HG03521 (cell line): Measurements from ENCODE around the gene KCNA5.

Experiments
- ATAC-seq: cut with Tn5 transposase; IDR thresholded peaks from one replicate; pipeline ENCODE4 v1.9.1; 2021; ENCODE audit warnings: mild to moderate bottlenecking, moderate library complexity; ENCODE audit not compliant: unreplicated experiment

Gene KCNA5

DNA sequence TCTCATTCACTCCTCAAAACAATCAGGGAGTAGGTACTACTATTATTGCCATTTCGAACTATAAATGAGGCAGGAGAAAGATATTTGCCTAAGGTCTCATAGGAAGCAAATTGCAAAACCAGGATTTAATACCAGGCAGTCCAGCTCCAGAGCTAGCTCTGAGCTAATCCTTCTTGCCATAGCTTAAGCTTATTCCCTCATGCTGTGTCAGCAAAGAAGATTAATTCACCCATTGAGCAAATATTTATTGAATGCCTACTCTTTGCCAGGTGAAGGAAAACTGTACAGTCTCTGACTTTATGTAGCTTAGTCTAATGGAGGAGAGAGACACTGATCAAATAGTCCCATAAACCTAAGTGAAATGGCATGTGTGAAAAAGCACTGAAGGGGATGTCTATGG is 19.5 kb downstream of the KCNA5 start:
- no peak for ATAC-seq

DNA sequence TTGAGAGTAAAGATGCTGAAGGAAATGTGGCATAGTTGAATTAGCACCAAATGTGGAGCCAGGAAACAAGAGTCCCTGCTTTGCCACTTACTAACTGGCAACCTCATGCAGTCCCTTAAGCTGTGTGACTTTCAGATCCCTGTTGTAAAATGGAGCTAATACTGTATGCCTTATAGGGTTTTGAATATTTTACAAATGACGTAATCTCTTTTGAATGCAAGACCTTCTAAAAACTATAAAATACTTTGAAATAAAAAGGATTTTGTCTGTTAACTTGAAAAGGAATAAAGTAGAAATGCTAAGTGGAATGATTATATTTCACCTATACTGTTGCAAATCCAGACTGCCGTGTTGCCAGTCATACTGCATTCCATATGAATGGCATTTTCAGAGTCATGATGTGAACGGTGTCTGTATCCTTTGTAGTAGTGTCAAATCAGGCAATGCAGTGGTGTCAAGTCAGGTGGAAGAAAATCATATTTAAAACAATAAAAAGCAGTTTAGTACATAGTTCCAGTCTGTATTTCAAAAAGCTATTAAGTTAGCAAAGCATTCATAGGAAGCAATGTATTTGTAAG is 21.3 kb downstream of the KCNA5 start:
- ATAC-seq: no peak

DNA sequence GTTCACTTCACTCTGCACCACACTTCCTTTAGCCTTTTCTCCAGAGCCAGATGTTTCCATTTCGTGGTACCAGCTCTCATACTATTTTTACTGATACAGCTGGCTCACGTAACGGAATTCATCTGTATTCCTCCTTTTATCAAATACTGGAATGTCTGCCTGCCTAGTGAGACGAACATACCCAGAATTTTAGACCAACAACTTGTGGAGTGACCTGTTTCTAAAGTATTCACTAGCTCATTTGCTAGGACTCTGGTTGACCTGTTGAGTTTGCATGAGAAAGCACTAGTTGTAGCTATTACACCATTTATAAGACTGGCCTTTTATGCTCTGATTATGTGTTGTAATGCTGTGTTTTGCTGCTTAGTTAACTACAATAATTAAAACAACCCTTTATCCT is 22.6 kb downstream of the KCNA5 start:
- no peak for ATAC-seq

DNA sequence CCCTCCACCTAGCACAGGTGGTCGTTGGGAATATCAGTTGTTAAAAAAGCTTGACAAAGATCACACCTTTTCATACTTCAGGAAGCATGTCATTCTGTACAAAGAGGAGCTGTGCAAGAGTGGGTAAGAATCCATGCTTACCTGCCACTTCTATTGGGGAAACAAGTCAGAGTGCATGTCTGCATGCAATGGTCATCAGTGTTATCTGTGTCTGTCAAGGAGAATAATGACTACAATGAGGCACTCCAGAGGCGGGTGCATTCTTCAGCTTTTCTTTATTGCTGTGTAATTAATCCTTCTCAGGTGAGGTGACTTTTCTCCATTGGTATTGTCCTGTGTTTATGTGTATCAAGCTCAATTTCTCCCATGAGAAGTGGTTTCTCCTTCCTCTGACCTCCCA is 24.4 kb downstream of the KCNA5 start:
- ATAC-seq: no peak

DNA sequence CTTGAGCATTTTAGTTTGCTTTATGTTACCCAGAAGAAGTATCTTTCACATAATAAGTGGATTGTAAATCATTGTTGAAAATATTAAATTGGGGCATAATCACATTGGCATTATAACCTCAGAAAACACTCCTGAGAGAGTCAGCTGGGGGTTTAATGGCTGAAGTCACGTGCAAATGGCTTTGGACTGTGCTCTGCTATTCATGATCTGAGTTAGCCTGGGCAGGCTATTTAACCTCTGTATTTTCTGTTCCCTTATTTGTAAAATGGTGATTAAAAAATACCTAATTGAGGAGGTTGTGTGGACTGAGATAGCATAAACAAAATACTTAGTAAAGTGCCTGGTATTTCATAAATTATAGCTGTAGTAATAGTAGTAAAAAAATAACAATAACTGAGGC is 24.9 kb downstream of the KCNA5 start:
- ATAC-seq: no peak

DNA sequence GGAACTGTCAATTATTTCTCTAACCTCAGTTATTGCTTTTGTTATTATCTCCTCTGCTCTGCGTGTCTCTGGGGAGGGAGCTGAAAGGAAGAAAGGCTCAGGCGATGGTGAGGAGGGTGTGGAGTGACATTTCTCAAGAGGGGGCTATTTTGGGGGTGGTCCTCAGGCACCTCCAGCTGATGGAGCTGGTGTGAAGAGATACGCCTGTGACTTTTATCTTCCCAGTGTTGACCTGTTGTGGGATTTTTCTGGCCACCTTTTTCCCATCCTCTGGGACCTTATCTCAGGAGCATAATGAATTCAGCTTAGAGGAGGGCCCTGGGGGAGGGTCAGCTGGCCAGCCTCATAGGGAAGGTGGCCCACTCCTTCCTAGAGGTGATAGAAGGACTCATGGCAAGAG is 26.4 kb downstream of the KCNA5 start:
- ATAC-seq: no peak

DNA sequence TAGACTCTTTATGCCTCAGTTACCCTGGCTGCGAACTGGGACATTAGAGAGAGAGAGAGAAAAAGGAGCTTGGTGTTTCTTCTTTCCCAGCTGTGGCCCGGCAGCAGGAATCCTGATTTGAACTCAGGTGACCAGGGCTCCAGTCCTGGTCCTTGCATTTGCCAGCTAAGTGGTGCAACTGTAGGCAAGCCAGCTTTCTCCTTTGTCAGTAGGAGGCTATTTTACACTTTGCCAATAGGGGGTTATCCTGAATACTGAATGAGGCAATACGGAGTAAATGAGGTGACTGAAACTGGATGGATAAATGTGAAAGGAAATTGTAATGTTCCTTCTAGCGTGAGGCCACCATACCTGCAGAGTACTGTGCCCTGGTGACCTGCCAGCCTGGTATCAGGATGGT is 27.8 kb downstream of the KCNA5 start:
- ATAC-seq: no peak

DNA sequence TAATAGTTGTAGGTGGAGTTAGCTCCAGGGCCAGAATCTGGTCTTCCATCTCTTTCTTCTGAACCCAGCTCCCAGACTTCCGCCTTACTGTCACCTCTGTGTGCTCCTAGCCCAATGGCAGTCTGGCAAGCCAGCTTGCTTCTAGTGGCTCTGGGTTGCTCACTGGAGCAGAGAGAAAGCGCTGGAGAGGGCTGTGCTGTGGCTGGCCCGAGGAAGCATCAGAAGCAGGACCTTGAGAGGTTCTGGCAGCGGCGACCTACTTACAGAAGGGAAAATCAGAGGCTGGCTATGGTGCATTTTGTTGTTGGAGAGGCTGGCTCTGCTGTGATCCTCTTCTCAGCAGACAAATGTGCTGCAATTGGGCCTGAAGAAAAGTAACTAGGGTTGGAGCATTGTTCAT is 28.6 kb downstream of the KCNA5 start:
- no peak for ATAC-seq

DNA sequence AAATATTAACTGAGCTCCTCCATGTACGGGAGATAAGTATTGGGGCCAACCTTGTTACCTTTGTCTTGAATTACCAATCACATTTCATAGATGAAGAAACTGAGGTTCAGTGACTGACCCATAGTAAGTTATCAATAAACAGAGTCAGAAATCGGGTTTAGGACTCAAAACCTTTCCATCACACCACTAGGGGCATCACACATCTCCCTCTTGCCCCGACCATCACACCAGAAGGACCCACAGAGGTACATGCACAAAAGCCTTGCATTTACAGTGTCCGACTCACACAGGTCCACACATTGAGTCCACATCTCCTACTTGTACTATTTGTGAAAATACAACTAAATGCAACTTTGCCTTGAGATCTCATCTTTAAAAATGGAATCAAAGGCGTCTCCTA is 29.4 kb downstream of the KCNA5 start:
- ATAC-seq: no peak

DNA sequence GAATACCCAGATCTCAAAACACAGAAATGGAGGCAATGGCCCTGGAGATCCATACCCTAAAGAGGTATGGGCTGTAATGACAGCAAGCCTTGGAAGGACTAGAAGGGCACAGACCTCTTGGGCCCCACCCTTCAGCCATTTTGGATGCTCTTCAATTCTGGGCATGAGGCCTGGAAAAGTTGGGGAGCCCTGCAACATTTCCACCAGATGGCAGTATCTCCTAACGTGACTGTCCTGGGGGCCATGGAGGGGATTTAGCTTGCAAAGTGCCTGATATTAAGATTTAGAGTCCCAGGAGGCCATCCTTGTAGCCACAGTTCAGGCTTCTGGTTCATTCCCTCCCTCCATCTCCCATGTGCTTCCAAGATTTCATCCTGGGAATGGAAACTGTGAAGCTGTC is 30.2 kb downstream of the KCNA5 start:
- ATAC-seq: no peak

DNA sequence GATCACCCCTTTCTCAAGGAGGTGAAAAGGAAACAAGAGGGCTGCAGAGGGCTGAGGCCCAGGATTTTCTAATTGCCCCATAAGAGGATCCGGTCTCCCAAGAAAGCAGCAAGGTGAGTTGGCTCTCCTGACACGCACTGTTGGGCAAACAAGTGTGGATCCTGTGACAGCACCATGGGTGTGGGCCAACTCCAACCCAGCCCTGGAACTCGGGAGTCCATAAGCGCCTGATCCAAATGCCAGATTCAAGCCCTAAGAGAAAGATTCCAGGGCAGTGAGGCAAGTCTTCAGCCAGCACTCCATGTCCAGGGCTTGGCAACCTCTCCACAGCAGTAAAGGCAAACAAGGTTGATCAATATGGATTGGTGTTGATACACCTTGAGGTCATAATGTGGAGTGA is 33.1 kb downstream of the KCNA5 start:
- no peak for ATAC-seq

DNA sequence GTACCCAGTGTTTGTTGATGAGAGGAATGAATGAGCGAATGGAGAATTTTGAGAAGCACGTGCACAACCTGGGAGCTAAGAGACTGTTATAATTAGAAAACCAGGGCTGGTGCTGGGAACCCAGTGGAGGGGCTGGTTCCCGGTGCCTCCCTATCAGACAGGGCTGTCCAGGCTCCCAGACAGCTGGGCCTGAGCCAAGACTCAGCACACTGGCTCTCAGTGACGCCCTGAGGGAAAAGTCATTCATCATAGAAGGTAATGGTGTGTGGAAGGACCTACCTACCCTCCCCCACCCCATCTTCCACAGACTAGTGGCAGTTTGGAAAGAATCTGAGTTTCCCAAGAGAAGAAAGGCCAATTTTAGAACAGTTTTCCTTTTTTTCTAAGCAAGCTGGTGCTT is 34.7 kb downstream of the KCNA5 start:
- ATAC-seq: no peak

DNA sequence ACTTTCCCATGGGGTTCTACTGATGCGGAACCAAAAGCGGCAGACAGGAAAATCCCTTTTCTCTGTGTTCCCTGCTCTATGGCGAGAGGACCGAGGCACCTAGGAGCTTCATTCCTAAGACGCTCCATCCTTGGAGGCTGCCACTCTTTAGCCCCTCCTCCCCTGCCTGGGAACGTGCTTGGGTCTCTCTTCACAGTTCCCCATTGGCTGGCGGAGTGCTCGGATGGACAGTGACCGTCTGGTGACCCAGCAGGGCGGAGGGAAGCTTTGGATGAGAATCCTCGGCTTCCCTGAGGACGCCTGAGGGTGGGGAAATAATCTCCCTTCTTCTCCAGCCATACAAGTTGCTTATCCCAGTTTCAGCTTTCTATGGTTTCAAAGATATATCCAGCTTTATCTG is 37.3 kb downstream of the KCNA5 start:
- no peak for ATAC-seq

DNA sequence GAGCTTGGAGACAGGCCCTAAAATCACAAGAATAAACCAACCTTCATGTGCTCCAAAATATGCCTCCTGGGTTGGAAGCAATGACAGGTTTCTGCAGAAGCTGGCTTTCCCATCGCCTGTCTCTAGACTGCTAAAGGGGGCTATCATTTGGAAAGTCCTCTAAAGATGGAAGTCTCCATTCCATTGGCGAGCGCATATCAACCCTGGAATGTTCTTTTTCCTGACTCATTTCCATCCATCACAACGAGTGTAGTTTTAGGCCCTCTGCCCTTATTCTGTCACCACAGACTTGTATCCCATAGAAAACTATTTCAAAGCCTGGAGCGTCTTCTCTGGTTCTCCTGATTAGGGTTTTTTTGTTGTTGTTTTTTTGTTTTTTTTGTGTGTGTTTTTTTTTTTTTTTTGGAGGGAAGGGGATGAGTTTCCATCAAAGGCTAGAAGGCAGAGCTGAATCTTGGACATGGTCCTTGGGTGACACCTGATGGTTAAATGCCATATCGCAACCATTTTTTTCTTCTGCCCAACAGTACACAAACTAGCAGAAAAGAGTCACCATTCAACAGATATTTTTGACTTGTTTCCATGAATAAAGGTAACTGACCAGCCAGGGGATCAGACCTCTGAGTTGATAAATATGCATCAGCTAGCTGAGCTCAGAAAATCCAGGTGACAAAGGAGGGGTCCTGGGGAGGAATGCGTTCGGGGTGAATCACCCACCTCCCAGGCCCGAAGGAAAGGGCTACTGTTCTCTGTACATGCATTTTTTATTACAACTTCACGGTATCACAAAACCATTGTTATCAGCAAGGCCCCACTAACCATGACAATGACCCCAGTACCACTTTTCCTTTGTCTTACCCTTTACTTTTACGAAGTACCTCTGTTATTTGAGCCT is 40.5 kb downstream of the KCNA5 start:
- no peak for ATAC-seq

DNA sequence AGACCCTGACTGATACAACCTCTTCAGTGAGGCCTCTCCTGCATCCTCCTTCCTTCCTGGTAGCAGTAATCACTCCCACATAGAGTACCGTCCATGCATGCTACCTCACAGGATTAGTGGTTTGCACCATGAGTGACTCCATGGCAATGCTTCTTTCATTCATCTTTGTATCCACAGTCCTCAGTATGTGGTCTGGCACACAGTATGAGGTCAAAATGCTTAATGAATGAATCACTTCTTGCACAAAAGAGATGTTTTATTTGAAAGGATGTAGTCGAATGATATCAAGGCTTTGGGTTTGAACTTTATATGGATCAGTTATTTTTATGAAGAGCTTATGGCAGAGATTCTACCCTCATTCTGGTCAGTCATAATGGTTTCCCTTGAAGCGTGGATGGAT is 42.2 kb downstream of the KCNA5 start:
- ATAC-seq: no peak

DNA sequence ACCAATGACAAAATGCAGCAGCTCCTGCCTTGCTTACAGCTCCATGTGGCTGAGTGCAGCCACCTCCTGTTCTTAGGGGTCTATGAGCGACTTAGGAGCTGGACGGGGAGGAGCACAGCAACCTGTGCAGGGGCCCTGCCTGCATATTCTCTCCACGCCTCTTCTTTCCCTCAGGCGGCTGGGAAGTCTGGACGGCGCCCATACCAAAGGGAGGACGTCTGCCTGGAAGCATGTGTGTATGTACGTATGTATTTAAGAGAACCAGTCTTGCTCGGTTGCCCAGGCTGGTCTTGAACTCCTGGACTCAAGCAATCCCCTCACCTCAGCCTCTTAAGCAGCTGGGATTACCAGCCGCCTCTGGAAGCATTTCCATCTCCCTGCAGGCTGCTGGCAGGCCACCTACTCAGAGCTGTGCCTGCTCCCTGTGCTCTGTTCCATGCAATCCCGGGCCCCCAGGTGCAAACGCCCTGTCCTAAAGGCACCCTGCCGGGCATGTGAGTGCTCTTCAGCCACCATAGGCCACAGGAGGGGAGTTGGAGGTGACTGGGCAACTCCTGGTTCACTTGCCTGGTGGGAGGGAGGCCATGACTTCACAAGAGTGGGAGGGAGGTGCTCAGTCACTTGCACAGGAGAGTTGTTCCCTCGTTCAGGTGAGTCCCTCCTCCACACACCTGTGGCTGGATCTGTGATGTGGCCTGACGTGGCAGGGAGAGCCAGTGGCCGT is 44.3 kb downstream of the KCNA5 start:
- no peak for ATAC-seq

DNA sequence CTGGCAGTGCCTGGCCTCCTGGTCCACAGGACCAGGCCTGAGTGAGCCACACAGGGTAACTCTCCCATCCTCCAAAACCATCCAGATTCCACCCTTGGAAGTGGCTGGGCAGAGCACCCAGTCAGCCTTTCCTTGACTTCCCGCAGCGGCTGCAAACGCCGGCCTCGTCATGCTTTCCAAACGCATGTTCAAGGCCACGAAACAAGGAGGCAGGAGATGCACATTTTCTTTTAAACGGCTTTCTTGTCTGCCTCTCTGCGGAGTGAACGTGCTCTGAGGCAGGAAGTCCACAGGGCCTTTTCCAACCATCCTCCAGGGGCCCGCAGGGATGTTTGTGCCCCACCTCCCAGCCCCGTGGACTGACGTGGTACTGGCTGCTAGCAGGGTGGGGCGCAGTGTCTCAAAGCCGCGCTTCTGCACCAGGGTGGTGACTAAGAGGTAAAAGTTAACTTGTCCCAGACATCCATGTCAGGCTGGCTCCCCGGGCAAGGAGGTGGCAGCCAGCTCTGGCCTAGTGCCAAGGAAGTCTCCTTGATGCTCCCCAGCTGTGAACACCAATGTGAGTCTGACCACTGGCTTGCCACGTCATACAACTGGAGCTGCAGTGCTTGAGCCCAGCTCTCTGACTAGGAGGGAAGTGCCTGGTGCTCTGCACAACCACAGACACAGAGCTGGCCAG is 45.0 kb downstream of the KCNA5 start:
- ATAC-seq: no peak

DNA sequence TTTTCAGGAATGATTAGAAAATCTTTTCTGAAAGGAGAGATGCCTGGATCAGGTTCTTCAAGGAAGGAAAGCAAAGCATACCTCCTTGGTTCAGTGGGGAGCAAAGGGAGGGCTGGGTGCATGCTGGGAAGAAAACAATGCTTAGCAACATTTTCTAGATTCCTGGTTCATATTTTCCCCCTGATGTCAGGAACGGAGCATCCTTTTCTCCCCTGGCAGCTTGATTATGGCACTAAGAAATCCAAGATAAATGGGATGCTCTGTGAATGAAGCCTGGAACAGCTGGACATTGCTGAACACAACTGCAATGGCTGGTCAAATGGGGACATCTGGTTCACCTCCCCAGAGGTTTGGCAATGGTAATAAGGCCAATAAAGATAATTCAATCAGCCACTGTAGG is 50.9 kb downstream of the KCNA5 start:
- ATAC-seq: no peak

DNA sequence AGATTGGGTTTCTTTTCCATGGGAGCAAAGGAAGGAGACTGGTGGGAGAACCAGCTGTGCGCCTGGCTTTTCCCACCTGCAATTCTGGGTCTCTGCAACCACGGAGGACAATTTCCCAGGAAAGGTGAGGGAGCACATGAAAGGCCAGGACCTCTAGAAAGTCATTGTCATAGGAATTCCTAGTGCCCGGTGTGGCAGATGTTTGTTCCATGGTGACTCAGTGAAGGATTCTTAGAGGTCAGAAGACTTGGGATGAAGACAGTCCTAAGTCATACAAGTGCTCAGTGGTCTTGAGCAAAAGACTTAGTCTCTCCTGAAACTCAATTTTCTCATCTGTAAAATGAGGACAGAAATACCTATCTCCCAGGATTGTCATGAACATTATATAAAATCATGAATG is 51.3 kb downstream of the KCNA5 start:
- no peak for ATAC-seq
